PC-9 (cell line): ENCODE data around the gene GMPS.

ENCODE experiments used
- CTCF ChIP-seq: fragments of 200-600 bp; sonication (generic); conservative IDR thresholded peaks from 2 replicates; pipeline ENCODE4 v1.6.1; 2017; ENCODE audit warnings: mixed run types, antibody characterized with exemption, mild to moderate bottlenecking, moderate library complexity
- EZH2 ChIP-seq: fragments of 200-600 bp; sonication (generic); IDR thresholded peaks from 2 replicates; pipeline ENCODE4 v1.8.0; 2017; ENCODE audit warnings: antibody characterized with exemption, low read depth

- TF ChIP-seq EZH2: no peak
- TF ChIP-seq CTCF: no peak; the same call in 1 of the 2 replicates
Measured at GRCh38 chr3:155853214-155854140, 17.0 kb upstream of the GMPS start.
